HepG2 (cell line): ENCODE data around the gene ARL16. TPM values are rescaled to one million over a fixed set of nuclear protein-coding genes. Genes with fewer than 3 reads are reported as not detected.
A peak's percentile ranks its signal among the peaks of the same experiment; 100 is the strongest.

Source experiments
- ATRX ChIP-seq: sonication (generic); formaldehyde crosslinking; IDR thresholded peaks from 2 replicates; pipeline ENCODE4 v1.4.0; 2020; ENCODE audit warnings: missing genetic modification reagents, borderline replicate concordance
- DNMT3B ChIP-seq: conservative IDR thresholded peaks from 2 replicates; pipeline ENCODE4 v1.6.1; 2016; ENCODE audit warnings: missing biosample characterization, control low read depth
- FOXO1 ChIP-seq: sonication (generic); formaldehyde crosslinking; IDR thresholded peaks from 2 replicates; pipeline ENCODE4 v1.4.0; 2020; ENCODE audit warnings: missing genetic modification reagents
- FOXP1 ChIP-seq, 2 experiments: fragments of 450-650 bp in 1 of 2; IDR thresholded peaks; 2 replicates each; pipeline ENCODE4 v1.6.1; 2017 to 2018; ENCODE audit warnings: antibody characterized with exemption in 1 of 2
- HDAC2 ChIP-seq: sonication (generic); formaldehyde crosslinking; IDR thresholded peaks from 2 replicates; pipeline ENCODE4 v1.4.0; 2020; ENCODE audit warnings: missing genetic modification reagents
- PHF20 ChIP-seq: sonication (generic); formaldehyde crosslinking; IDR thresholded peaks from 2 replicates; pipeline ENCODE4 v1.5.0; 2020; ENCODE audit warnings: mild to moderate bottlenecking, missing genetic modification reagents
- PHF21A ChIP-seq: sonication (generic); formaldehyde crosslinking; IDR thresholded peaks from 2 replicates; pipeline ENCODE4 v1.5.0; 2020; ENCODE audit warnings: mild to moderate bottlenecking, missing genetic modification reagents
- RBFOX2 ChIP-seq: fragments of 200-400 bp; formaldehyde crosslinking; IDR thresholded peaks from 2 replicates; pipeline ENCODE4 v1.6.1; 2017; ENCODE audit warnings: low read depth, mild to moderate bottlenecking, low read length
- SALL1 ChIP-seq: sonication (generic); formaldehyde crosslinking; IDR thresholded peaks from 2 replicates; pipeline ENCODE4 v1.8.0; 2022; ENCODE audit warnings: mild to moderate bottlenecking, missing genetic modification reagents
- SAP130 ChIP-seq: IDR thresholded peaks from 2 replicates; pipeline ENCODE4 v1.6.1; 2016; ENCODE audit warnings: low read depth
- SSRP1 ChIP-seq: IDR thresholded peaks from 2 replicates; pipeline ENCODE4 v1.6.1; 2016; ENCODE audit warnings: control low read depth
- THYN1 ChIP-seq: sonication (generic); formaldehyde crosslinking; IDR thresholded peaks from 2 replicates; pipeline ENCODE4 v1.8.1; 2023; ENCODE audit warnings: low read depth, mild to moderate bottlenecking, moderate library complexity, missing genetic modification reagents, borderline replicate concordance
- YY1 ChIP-seq: IDR thresholded peaks from 2 replicates; pipeline ENCODE4 v1.6.1; 2011; ENCODE audit warnings: low read length, low read depth, moderate library complexity, mild to moderate bottlenecking; ENCODE audit not compliant: insufficient read depth, insufficient replicate concordance
- ZBTB38 ChIP-seq: sonication (generic); formaldehyde crosslinking; IDR thresholded peaks from 2 replicates; pipeline ENCODE4 v1.5.1; 2020; ENCODE audit warnings: mild to moderate bottlenecking, missing genetic modification reagents
- ZSCAN25 ChIP-seq: sonication (generic); formaldehyde crosslinking; IDR thresholded peaks from 2 replicates; pipeline ENCODE4 v1.8.0; 2022; ENCODE audit warnings: mild to moderate bottlenecking, missing genetic modification reagents
- polyA plus RNA-seq, 8 experiments: library from polyadenylated mRNA; depleted of rRNA in 3 of 8; stranded (reverse) in 7 of 8; unstranded in 1 of 8; fragments of >200 nt; fragmentation: Illumina TruSeq in 4 of 8; extraction: Trizol in 4 of 8; gene quantifications; 2 replicates each; pipeline versions ENCODE4 v1.2.1 to v1.2.3, GENCODE V29; 2011 to 2016; ENCODE audit warnings: low read depth in 4 of 8, missing spikeins in 1 of 8, mixed read lengths in 1 of 8; ENCODE audit not compliant: insufficient read depth in 1 of 8
- total RNA-seq, 5 experiments: library from RNA; depleted of rRNA; stranded (reverse); fragments of >200 nt; fragmentation: Illumina TruSeq; extraction: Trizol; gene quantifications; 2 replicates each; pipeline ENCODE4 v1.2.3, GENCODE V29; 2016; ENCODE audit warnings: low read depth in 1 of 5
- TF ChIP-seq, protein P1 (sequence below): sonication (generic); formaldehyde crosslinking; IDR thresholded peaks from 2 replicates; pipeline ENCODE4 v1.5.1; 2020; ENCODE audit warnings: mild to moderate bottlenecking, missing genetic modification reagents, moderate library complexity
- TF ChIP-seq, protein P2 (sequence below): sonication (generic); formaldehyde crosslinking; conservative IDR thresholded peaks from 2 replicates; pipeline ENCODE4 v1.4.0; 2020; ENCODE audit warnings: mild to moderate bottlenecking, missing genetic modification reagents, moderate library complexity
- TF ChIP-seq, protein P3 (sequence below): sonication (generic); IDR thresholded peaks from 2 replicates; pipeline ENCODE4 v1.6.1; 2016; ENCODE audit warnings: low read depth, borderline replicate concordance
- TF ChIP-seq, protein P4 (sequence below): sonication (generic); formaldehyde crosslinking; IDR thresholded peaks from 2 replicates; pipeline ENCODE4 v1.4.0; 2020; ENCODE audit warnings: missing genetic modification reagents, borderline replicate concordance

The ARL16 gene
- total and polyA plus RNA-seq, 2 of the 13 experiments (the other 11 are each of a cell fraction or from before 2014, with no cell fraction given) = 20.8 to 30.8 TPM

- TF ChIP-seq, protein P1, sequence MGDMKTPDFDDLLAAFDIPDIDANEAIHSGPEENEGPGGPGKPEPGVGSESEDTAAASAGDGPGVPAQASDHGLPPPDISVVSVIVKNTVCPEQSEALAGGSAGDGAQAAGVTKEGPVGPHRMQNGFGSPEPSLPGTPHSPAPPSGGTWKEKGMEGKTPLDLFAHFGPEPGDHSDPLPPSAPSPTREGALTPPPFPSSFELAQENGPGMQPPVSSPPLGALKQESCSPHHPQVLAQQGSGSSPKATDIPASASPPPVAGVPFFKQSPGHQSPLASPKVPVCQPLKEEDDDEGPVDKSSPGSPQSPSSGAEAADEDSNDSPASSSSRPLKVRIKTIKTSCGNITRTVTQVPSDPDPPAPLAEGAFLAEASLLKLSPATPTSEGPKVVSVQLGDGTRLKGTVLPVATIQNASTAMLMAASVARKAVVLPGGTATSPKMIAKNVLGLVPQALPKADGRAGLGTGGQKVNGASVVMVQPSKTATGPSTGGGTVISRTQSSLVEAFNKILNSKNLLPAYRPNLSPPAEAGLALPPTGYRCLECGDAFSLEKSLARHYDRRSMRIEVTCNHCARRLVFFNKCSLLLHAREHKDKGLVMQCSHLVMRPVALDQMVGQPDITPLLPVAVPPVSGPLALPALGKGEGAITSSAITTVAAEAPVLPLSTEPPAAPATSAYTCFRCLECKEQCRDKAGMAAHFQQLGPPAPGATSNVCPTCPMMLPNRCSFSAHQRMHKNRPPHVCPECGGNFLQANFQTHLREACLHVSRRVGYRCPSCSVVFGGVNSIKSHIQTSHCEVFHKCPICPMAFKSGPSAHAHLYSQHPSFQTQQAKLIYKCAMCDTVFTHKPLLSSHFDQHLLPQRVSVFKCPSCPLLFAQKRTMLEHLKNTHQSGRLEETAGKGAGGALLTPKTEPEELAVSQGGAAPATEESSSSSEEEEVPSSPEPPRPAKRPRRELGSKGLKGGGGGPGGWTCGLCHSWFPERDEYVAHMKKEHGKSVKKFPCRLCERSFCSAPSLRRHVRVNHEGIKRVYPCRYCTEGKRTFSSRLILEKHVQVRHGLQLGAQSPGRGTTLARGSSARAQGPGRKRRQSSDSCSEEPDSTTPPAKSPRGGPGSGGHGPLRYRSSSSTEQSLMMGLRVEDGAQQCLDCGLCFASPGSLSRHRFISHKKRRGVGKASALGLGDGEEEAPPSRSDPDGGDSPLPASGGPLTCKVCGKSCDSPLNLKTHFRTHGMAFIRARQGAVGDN (CRISPR knock-in tag) = peak; percentile 71
- TF ChIP-seq SALL1 (CRISPR knock-in tag) = 0 out of 2 replicates have a peak, but pooled peaks have one; percentile 37
- TF ChIP-seq SSRP1 (CRISPR knock-in tag) = no peak
- 0 out of 2 replicates have a peak, but pooled peaks have one; percentile 19 for TF ChIP-seq PHF21A (CRISPR knock-in tag)
- TF ChIP-seq SAP130 (CRISPR knock-in tag) = 0 out of 2 replicates have a peak, but pooled peaks have one; percentile 28
- TF ChIP-seq, protein P2, sequence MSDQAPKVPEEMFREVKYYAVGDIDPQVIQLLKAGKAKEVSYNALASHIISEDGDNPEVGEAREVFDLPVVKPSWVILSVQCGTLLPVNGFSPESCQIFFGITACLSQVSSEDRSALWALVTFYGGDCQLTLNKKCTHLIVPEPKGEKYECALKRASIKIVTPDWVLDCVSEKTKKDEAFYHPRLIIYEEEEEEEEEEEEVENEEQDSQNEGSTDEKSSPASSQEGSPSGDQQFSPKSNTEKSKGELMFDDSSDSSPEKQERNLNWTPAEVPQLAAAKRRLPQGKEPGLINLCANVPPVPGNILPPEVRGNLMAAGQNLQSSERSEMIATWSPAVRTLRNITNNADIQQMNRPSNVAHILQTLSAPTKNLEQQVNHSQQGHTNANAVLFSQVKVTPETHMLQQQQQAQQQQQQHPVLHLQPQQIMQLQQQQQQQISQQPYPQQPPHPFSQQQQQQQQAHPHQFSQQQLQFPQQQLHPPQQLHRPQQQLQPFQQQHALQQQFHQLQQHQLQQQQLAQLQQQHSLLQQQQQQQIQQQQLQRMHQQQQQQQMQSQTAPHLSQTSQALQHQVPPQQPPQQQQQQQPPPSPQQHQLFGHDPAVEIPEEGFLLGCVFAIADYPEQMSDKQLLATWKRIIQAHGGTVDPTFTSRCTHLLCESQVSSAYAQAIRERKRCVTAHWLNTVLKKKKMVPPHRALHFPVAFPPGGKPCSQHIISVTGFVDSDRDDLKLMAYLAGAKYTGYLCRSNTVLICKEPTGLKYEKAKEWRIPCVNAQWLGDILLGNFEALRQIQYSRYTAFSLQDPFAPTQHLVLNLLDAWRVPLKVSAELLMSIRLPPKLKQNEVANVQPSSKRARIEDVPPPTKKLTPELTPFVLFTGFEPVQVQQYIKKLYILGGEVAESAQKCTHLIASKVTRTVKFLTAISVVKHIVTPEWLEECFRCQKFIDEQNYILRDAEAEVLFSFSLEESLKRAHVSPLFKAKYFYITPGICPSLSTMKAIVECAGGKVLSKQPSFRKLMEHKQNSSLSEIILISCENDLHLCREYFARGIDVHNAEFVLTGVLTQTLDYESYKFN (CRISPR knock-in tag) = peak; percentile 67
- no peak for TF ChIP-seq ATRX (CRISPR knock-in tag)
- TF ChIP-seq THYN1 (CRISPR knock-in tag) = no peak
- TF ChIP-seq PHF20 (CRISPR knock-in tag) = peak; percentile 51; the same call in 1 of the 2 replicates
- peak; percentile 18; the same call in 1 of the 2 replicates for TF ChIP-seq FOXO1
- TF ChIP-seq ZBTB38 (CRISPR knock-in tag) = peak; percentile 88
- TF ChIP-seq, protein P3, sequence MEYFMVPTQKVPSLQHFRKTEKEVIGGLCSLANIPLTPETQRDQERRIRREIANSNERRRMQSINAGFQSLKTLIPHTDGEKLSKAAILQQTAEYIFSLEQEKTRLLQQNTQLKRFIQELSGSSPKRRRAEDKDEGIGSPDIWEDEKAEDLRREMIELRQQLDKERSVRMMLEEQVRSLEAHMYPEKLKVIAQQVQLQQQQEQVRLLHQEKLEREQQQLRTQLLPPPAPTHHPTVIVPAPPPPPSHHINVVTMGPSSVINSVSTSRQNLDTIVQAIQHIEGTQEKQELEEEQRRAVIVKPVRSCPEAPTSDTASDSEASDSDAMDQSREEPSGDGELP = peak; percentile 27; the same call in 1 of the 2 replicates
- TF ChIP-seq YY1 = peak; percentile 33
- 0 out of 2 replicates have a peak, but pooled peaks have one; percentile 23 for TF ChIP-seq RBFOX2
- no peak for TF ChIP-seq FOXP1 (IDR thresholded peaks at IDR 0.05)
- 0 out of 2 replicates have a peak, but pooled peaks have one; percentile 33 for TF ChIP-seq FOXP1 (CRISPR knock-in tag; IDR thresholded peaks at IDR 0.05)
- no peak for TF ChIP-seq DNMT3B (CRISPR knock-in tag)
- TF ChIP-seq ZSCAN25 (CRISPR knock-in tag) = 0 out of 2 replicates have a peak, but pooled peaks have one; percentile 23
- TF ChIP-seq, protein P4, sequence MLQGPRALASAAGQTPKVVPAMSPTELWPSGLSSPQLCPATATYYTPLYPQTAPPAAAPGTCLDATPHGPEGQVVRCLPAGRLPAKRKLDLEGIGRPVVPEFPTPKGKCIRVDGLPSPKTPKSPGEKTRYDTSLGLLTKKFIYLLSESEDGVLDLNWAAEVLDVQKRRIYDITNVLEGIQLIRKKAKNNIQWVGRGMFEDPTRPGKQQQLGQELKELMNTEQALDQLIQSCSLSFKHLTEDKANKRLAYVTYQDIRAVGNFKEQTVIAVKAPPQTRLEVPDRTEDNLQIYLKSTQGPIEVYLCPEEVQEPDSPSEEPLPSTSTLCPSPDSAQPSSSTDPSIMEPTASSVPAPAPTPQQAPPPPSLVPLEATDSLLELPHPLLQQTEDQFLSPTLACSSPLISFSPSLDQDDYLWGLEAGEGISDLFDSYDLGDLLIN (CRISPR knock-in tag) = no peak
- TF ChIP-seq HDAC2 (CRISPR knock-in tag) = 0 out of 2 replicates have a peak, but pooled peaks have one; percentile 19
Measured at GRCh38 chr17:81680150-81680549, 3.4 kb downstream of the ARL16 start (continued).
